PFSK-1 (cell line): Measurements from ENCODE around the gene HIVEP2.

Source experiments
- FOXP2 ChIP-seq: optimal IDR thresholded peaks from 2 replicates; pipeline ENCODE3; 2011; ENCODE audit warnings: borderline replicate concordance, control low read depth, inconsistent platforms; ENCODE audit not compliant: insufficient read depth; ENCODE audit errors: extremely low read length, extremely low read depth
- POLR2AphosphoS5 ChIP-seq: IDR thresholded peaks from 2 replicates; pipeline ENCODE4 v1.6.1; 2012; ENCODE audit warnings: low read depth, mild to moderate bottlenecking, control low read depth, low read length, moderate library complexity
- SIN3A ChIP-seq: IDR thresholded peaks from 2 replicates; pipeline ENCODE4 v1.6.1; 2012; ENCODE audit warnings: mild to moderate bottlenecking, low read length, moderate library complexity, borderline replicate concordance; ENCODE audit not compliant: insufficient read depth
- TAF1 ChIP-seq: IDR thresholded peaks from 2 replicates; pipeline ENCODE4 v1.6.1; 2012; ENCODE audit warnings: low read length, control low read depth, borderline replicate concordance; ENCODE audit not compliant: insufficient read depth
- TF ChIP-seq, protein P1 (sequence below), 2 experiments: IDR thresholded peaks; 2 replicates each; pipeline versions ENCODE4 v1.6.1 to v1.8.0; 2011 to 2012; ENCODE audit warnings: low read depth in 2 of 2, low read length in 2 of 2, control low read depth in 1 of 2, inconsistent platforms in 1 of 2, mild to moderate bottlenecking in 1 of 2, moderate library complexity in 1 of 2; ENCODE audit not compliant: insufficient read depth in 1 of 2

The HIVEP2 gene

DNA sequence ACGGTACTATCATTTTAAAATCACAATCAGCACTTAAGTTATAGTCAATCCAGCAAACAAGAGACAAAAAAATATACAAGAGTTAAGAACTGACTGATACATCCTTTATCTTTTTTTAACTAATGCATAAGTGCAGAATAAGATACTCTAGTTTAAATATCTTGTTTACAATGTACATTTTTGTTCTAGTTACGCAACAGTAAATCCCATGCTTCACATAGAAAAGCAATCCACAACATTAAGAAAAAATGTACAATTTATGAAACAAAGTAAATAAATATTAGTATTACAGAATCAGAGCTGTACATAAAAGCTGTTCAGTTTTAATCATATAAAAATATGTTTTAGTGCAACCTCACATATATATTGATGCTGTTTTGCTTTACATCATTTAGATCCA lies 192.6 kb downstream of the HIVEP2 start:
- TF ChIP-seq SIN3A (no peak), FOXP2 (no peak), TAF1 (no peak), POLR2AphosphoS5 (no peak)
- TF ChIP-seq, protein P1, sequence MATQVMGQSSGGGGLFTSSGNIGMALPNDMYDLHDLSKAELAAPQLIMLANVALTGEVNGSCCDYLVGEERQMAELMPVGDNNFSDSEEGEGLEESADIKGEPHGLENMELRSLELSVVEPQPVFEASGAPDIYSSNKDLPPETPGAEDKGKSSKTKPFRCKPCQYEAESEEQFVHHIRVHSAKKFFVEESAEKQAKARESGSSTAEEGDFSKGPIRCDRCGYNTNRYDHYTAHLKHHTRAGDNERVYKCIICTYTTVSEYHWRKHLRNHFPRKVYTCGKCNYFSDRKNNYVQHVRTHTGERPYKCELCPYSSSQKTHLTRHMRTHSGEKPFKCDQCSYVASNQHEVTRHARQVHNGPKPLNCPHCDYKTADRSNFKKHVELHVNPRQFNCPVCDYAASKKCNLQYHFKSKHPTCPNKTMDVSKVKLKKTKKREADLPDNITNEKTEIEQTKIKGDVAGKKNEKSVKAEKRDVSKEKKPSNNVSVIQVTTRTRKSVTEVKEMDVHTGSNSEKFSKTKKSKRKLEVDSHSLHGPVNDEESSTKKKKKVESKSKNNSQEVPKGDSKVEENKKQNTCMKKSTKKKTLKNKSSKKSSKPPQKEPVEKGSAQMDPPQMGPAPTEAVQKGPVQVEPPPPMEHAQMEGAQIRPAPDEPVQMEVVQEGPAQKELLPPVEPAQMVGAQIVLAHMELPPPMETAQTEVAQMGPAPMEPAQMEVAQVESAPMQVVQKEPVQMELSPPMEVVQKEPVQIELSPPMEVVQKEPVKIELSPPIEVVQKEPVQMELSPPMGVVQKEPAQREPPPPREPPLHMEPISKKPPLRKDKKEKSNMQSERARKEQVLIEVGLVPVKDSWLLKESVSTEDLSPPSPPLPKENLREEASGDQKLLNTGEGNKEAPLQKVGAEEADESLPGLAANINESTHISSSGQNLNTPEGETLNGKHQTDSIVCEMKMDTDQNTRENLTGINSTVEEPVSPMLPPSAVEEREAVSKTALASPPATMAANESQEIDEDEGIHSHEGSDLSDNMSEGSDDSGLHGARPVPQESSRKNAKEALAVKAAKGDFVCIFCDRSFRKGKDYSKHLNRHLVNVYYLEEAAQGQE (IDR thresholded peaks at IDR 0.05; ENCODE audit: insufficient read depth in 1 of 2, low read depth in 2 of 2, low read length in 2 of 2): no peak

DNA sequence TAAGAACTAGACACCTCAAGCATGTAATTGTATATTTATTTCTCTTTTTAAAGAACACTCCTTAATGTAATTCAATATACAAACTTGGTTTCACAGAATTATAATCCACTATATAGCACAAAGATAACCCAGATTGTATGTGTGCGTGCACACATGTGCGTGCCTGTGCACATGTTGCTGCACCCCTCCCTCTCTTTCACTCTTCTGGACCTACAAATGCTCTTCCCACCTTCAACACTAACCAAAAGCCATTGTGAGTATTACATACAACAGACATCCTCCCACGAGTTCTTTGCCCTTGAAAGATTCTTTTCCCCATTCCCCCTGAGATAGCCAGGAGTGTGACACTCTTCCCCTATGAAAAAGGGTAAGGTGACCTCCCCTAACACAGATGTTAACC lies 193.5 kb downstream of the HIVEP2 start:
- TF ChIP-seq SIN3A (no peak), TAF1 (no peak), POLR2AphosphoS5 (no peak), FOXP2 (no peak)
- TF ChIP-seq, protein P1 (IDR thresholded peaks at IDR 0.05; ENCODE audit: insufficient read depth in 1 of 2, low read depth in 2 of 2, low read length in 2 of 2): no peak

DNA sequence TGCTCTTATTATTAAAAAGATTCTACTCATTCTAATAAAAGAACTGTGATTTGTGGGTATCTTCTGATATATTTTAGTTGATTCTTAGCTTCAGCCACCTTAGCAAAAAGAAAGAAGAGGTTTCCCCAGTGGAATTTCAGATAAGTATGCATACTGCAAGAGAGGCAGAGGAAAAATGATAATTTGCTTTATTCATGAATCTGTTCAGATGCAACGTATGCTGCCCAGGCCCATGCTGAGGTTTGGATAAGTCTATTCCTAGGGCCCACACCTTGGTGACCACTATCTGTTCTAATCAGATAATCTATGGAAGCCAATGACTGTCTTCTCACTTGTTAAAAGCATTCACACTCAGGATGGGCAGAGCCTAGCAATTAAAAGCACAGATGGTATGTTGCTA lies 194.0 kb downstream of the HIVEP2 start:
- no peak for TF ChIP-seq SIN3A
- TF ChIP-seq FOXP2: no peak
- TF ChIP-seq TAF1: no peak
- TF ChIP-seq, protein P1 (IDR thresholded peaks at IDR 0.05; ENCODE audit: insufficient read depth in 1 of 2, low read depth in 2 of 2, low read length in 2 of 2): no peak
- TF ChIP-seq POLR2AphosphoS5: no peak

DNA sequence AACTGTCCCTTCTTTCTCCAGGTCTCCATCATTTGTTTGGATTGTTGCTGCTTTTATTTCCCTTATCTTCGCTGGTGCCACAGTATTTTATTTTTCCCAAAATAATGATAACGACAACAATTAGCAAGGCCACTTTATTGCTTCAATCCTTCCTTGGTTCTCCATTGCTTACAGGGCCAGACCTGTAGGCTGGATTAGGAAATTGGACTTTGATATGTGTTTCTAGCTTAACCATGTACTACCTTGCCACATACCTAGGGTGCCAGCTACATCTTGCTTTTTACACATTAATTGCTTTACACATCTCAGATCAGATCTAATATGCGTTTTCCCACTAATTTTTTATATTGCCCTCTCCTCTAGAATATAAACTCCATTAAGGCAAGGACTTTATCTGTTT lies 195.4 kb downstream of the HIVEP2 start:
- no peak for TF ChIP-seq FOXP2
- no peak for TF ChIP-seq SIN3A
- no peak for TF ChIP-seq POLR2AphosphoS5
- no peak for TF ChIP-seq TAF1
- TF ChIP-seq, protein P1 (IDR thresholded peaks at IDR 0.05; ENCODE audit: insufficient read depth in 1 of 2, low read depth in 2 of 2, low read length in 2 of 2): no peak

DNA sequence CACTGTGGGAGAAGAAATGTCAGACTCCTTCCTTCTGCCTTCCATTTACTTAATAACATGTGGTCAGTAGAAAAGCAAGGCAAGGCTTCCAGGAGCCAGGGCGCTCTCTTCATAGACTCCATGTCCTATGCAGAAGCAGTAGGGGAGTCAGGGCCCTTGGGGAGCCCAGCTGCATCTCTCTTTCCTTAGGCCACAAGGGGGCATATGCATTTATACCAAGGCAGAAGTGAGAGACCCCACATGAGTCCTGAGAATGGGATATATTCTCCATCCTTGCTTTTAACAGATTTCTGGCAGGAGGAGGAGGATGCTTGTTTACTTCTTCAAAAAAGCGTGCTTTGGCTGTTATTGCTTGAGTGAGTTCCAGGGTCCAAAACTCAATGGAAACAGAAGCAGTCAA lies 198.5 kb downstream of the HIVEP2 start:
- TF ChIP-seq, protein P1 (IDR thresholded peaks at IDR 0.05; ENCODE audit: insufficient read depth in 1 of 2, low read depth in 2 of 2, low read length in 2 of 2): no peak
- TF ChIP-seq FOXP2 (no peak), POLR2AphosphoS5 (no peak), TAF1 (no peak), SIN3A (no peak)
